ENCODE data around the gene SIRT1. TPM values are rescaled to one million over a fixed set of nuclear protein-coding genes. Genes with fewer than 3 reads are reported as not detected.
"Not testable (repeated sequence)": the region's sequence is repeated elsewhere in the genome, so short reads cannot be mapped to it uniquely, and the experiment has no call there.

Gene SIRT1
- total RNA-seq, 2 donors from 2014 or later = 13.5 to 15.8 TPM

DNA sequence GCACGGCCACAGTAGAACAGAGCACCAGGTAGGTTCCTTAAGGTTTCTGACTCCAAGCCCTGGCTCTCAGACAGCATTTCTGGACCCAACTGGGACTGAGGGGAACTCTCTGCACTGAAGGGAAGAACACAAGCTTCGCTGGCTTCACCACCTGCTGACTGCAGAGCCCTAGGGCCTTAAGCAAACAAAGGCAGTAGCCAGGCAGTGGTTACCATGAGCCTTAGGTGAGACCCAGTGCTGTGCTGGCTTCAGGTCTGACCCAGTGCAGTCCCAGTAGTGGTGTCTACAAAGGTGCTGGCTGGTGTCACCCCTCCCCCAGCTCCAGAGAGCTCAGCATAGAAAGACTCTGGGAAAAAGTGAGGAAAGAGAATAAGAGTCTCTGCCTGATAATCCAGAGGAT lies 59.5 kb downstream of the SIRT1 start:
- TF ChIP-seq POLR2A (IDR thresholded peaks at IDR 0.05) = no peak
- TF ChIP-seq, protein P1, sequence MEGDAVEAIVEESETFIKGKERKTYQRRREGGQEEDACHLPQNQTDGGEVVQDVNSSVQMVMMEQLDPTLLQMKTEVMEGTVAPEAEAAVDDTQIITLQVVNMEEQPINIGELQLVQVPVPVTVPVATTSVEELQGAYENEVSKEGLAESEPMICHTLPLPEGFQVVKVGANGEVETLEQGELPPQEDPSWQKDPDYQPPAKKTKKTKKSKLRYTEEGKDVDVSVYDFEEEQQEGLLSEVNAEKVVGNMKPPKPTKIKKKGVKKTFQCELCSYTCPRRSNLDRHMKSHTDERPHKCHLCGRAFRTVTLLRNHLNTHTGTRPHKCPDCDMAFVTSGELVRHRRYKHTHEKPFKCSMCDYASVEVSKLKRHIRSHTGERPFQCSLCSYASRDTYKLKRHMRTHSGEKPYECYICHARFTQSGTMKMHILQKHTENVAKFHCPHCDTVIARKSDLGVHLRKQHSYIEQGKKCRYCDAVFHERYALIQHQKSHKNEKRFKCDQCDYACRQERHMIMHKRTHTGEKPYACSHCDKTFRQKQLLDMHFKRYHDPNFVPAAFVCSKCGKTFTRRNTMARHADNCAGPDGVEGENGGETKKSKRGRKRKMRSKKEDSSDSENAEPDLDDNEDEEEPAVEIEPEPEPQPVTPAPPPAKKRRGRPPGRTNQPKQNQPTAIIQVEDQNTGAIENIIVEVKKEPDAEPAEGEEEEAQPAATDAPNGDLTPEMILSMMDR (IDR thresholded peaks at IDR 0.05) = no peak
- no peaks in the 10 kb centered on the region for H3K36me3 ChIP-seq (replicated peaks in 1 of 2; ENCODE audit: insufficient read depth in 1 of 2, low read depth in 2 of 2)
- no peaks in the 10 kb centered on the region for H3K9me3 ChIP-seq
- H3K27me3 ChIP-seq = no peaks in the 10 kb centered on the region
- H3K4me3 ChIP-seq = no peak overlapping the region
- intact Hi-C loops (cut with DNase I) = no loop called here
- DNase-seq = no peak
- WGBS, 2 donors = 100% methylated on average over 2 of the region's 2 CpGs
- no peak for ATAC-seq
- H3K27ac ChIP-seq = no peak overlapping the region
- no peaks in the 10 kb centered on the region for H3K4me1 ChIP-seq

DNA sequence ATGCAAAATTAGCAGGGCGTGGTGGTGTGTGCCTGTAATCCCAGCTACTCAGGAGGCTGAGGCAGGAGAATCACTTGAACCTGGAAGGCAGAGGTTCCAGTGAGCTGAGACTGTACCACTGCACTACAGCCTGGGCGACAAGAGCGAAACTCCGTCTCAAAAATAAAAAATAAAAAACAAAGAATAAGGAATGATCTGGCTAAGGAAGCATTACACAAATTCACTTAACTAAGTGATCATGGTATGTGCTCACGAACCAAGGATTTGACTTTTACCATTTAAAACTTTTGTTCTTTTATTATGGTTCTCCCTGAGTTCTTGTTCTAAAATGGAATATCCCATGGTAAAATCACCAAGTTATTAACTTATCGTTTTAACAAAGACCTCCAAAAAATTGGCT lies 71.2 kb downstream of the SIRT1 start:
- intact Hi-C loops (cut with DNase I) = no loop called here
- Histone ChIP-seq H3K4me1 (no peaks in the 10 kb centered on the region), H3K27ac (no peak overlapping the region), H3K36me3 (replicated peaks in 1 of 2; ENCODE audit: insufficient read depth in 1 of 2, low read depth in 2 of 2) (no peaks in the 10 kb centered on the region), H3K4me3 (no peak overlapping the region), H3K27me3 (no peaks in the 10 kb centered on the region), H3K9me3 (no peaks in the 10 kb centered on the region)
- no peak for DNase-seq
- WGBS, 2 donors = 92 to 97% methylated on average over 6 of the region's 6 CpGs
- no peak for TF ChIP-seq POLR2A (IDR thresholded peaks at IDR 0.05)
- TF ChIP-seq, protein P1 (IDR thresholded peaks at IDR 0.05) = no peak
- ATAC-seq = no peak

DNA sequence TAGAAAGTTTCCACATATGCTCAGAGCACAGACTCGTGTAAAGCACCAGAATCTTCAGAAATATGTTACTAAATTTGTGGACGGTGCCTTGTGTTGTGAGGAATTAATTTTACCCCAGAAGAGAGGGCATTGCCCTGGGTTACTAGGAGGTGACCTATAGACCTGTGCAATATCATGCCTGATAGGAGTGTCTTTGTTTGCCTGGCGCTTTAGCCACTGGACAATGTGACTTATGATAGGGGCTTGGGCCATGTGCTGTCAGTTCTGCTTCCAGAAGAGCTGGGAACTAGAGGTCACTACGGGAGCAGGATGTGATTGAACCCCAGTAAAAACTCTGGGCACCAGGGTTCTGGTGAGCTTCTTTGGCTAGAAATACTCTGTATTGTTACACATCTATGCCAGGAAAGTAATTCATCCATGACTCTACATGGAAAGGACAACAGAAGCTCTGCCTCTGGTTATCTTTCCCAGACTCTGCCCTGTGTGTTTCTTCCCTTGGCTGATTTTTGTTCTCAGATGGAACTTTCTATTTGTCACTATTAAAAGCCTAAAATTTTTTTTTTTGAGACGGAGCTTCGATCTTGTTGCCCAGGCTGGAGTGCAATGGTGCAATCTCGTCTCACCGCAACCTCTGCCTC lies 75.5 kb downstream of the SIRT1 start:
- H3K36me3 ChIP-seq (replicated peaks in 1 of 2; ENCODE audit: insufficient read depth in 1 of 2, low read depth in 2 of 2) = no peaks in the 10 kb centered on the region
- H3K27me3 ChIP-seq = no peaks in the 10 kb centered on the region
- TF ChIP-seq POLR2A (IDR thresholded peaks at IDR 0.05) = no peak
- TF ChIP-seq, protein P1 (IDR thresholded peaks at IDR 0.05) = no peak
- intact Hi-C loops (cut with DNase I) = no loop called here
- no peaks in the 10 kb centered on the region for H3K9me3 ChIP-seq
- no peak overlapping the region for H3K27ac ChIP-seq
- H3K4me1 ChIP-seq = no peaks in the 10 kb centered on the region
- no peak overlapping the region for H3K4me3 ChIP-seq
- WGBS, 2 donors = 93 to 94% methylated on average over 8 of the region's 8 CpGs
- DNase-seq (no peak), ATAC-seq (no peak)

DNA sequence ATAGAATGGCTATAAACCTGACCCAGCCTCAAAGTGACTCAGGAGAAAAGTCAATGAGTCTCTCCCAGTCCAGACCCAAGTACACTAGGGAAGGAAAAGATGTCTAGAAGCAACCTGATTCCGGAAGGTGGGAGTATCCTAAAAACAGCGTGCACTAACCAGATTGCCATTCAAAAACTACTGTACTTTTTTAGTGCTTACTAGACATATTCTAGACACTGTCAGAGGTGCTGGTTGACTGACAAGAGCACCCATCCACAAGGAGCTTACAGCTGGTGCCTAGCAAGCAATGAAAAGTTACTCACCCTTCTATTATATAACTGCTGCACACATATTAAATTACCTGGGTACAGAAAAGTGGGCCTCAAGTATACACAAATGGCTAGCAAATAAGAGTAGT lies 81.0 kb downstream of the SIRT1 start:
- no peak for DNase-seq
- Histone ChIP-seq H3K27me3 (no peaks in the 10 kb centered on the region), H3K4me3 (no peak overlapping the region), H3K27ac (no peak overlapping the region), H3K36me3 (replicated peaks in 1 of 2; ENCODE audit: insufficient read depth in 1 of 2, low read depth in 2 of 2) (no peaks in the 10 kb centered on the region), H3K4me1 (no peaks in the 10 kb centered on the region), H3K9me3 (no peaks in the 10 kb centered on the region)
- no peak for ATAC-seq
- WGBS, 2 donors = 100% methylated on average over 2 of the region's 2 CpGs
- TF ChIP-seq, protein P1 (IDR thresholded peaks at IDR 0.05) = no peak
- TF ChIP-seq POLR2A (IDR thresholded peaks at IDR 0.05) = no peak
- intact Hi-C loops (cut with DNase I) = no loop called here

DNA sequence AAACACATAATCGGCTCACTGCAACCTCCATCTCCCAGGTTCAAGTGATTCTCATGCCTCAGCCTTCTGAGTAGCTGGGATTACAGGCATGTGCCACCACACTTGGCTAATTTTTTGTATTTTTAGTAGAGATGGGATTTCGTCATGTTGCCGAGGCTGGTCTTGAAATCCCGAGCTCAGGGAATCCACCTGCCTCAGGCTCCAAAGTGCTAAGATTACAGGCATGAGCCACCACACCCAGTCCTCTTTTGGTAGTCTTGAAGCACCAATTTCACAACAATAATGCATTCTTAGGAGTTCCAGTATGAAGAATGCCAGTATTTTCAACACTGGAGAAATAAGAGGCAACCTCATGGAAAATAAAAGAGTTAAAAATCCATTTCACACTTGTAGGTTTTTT lies 81.6 kb downstream of the SIRT1 start:
- H3K36me3 ChIP-seq (replicated peaks in 1 of 2; ENCODE audit: insufficient read depth in 1 of 2, low read depth in 2 of 2); H3K27ac ChIP-seq; intact Hi-C loops (cut with DNase I); ATAC-seq; H3K4me3 ChIP-seq; H3K9me3 ChIP-seq; DNase-seq; H3K27me3 ChIP-seq; H3K4me1 ChIP-seq: not testable (repeated sequence)
- WGBS, 2 donors = 92 to 94% methylated on average over 4 of the region's 4 CpGs

Small RNA genes lying within 50 kb of the gene (small RNA-seq; reads per million reads assigned to genes)
- gene RNU6-523P = not detected

Other genes starting within 250 kb of the SIRT1 start
- under 1 TPM; under 0.01 to 0.33 TPM for gene CTNNA3, start 188.5 kb upstream of the SIRT1 start, total RNA-seq
- 10 to 100 TPM in 1 of 2 donors, 1 to 10 TPM in 1; 8.2 to 26.2 TPM for gene DNAJC12, start 46.5 kb upstream of the SIRT1 start, total RNA-seq
- 10 to 100 TPM; 21.4 to 42.8 TPM for gene HERC4, start 190.6 kb downstream of the SIRT1 start, total RNA-seq
- gene MYPN, start 224.8 kb downstream of the SIRT1 start, total RNA-seq = 1 to 10 TPM in 1 of 2 donors, not detected in 1; 2.3 TPM